Kidney (tissue), 14 donors: ENCODE data around the gene KCNK13. TPM values are rescaled to one million over a fixed set of nuclear protein-coding genes. Genes with fewer than 3 reads are reported as not detected.

Experiments used
- DNase-seq, 5 donors: peaks; one replicate each; pipeline ENCODE4 v3.0.0-alpha.2; 2013 to 2020
- FAIRE-seq: peaks from 2 replicates; lab custom pipeline; 2012; peaks lifted over from hg19 to GRCh38; lab: Jason Lieb, UNC
- H3K27ac ChIP-seq, 2 donors: one replicate each; pipeline ENCODE4 v1.7.0; 2013; ENCODE audit warnings: low read depth in 2 of 2, low read length in 2 of 2, inconsistent platforms in 1 of 2
- H3K27me3 ChIP-seq: one replicate; pipeline ENCODE4 v1.7.1; 2013; ENCODE audit warnings: low read length, inconsistent platforms; ENCODE audit not compliant: control insufficient read depth, insufficient read depth
- H3K36me3 ChIP-seq, 3 donors: one replicate each; pipeline versions ENCODE4 v1.7.0 to v1.7.1; 2013; ENCODE audit warnings: low read length in 3 of 3, control low read depth in 1 of 3, inconsistent platforms in 1 of 3; ENCODE audit not compliant: insufficient read depth in 3 of 3, control insufficient read depth in 2 of 3
- H3K4me1 ChIP-seq, 3 donors: one replicate each; pipeline versions ENCODE4 v1.7.0 to v1.7.1; 2013; ENCODE audit warnings: low read length in 3 of 3, inconsistent platforms in 1 of 3, low read depth in 1 of 3; ENCODE audit not compliant: control insufficient read depth in 2 of 3, insufficient read depth in 2 of 3
- H3K4me3 ChIP-seq, 3 donors: one replicate each; pipeline versions ENCODE4 v1.7.0 to v1.8.1; 2013; ENCODE audit warnings: low read length in 3 of 3, control low read depth in 1 of 3, inconsistent platforms in 1 of 3
- H3K9ac ChIP-seq, 3 donors: one replicate each; pipeline versions ENCODE4 v1.7.0 to v1.7.1; 2013; ENCODE audit warnings: low read length in 3 of 3, control low read depth in 1 of 3, inconsistent platforms in 1 of 3
- H3K9me3 ChIP-seq, 3 donors: one replicate each; pipeline versions ENCODE4 v1.7.0 to v1.7.1; 2013; ENCODE audit warnings: low read length in 3 of 3, control low read depth in 1 of 3, inconsistent platforms in 1 of 3; ENCODE audit not compliant: control insufficient read depth in 2 of 3, insufficient read depth in 1 of 3
- intact Hi-C: fragments of 100-400 bp; cut with DNase I; formaldehyde crosslinking; loops from one replicate; pipeline ENCODE4 v1.11.1; 2022
- polyA plus RNA-seq: library from polyadenylated mRNA; stranded (reverse); fragments of 350-450 nt; fragmentation: Illumina TruSeq; extraction: RNeasy Lipid Tissue Mini Kit (QIAGEN cat#74804); gene quantifications from one replicate; pipeline ENCODE4 v1.2.3, GENCODE V29; 2014; ENCODE audit warnings: low read depth, low replicate concordance; ENCODE audit not compliant: insufficient read depth
- total RNA-seq: library from RNA; stranded (reverse); fragmentation: NEBNext Ultra II Directional; extraction: Animal tissue kit (Norgen Biotek cat#: 25700); gene quantifications from one replicate; pipeline ENCODE4 v1.2.1, GENCODE V29; 2021
- TF ChIP-seq, protein P1 (sequence below): IDR thresholded peaks from 3 replicates; pipeline ENCODE4 v1.5.1; 2012; ENCODE audit warnings: mild to moderate bottlenecking, moderate library complexity, borderline replicate concordance; ENCODE audit not compliant: insufficient read depth; ENCODE audit errors: extremely low read depth
- donor health status: control.
- donor health status: control.
- donor health status: control.
- donor health status: control.
- donor health status: control.
- donor health status: DM: yes; HTN: yes; CAD: no.
- donor health status: Normal renal cell carcinoma (clear cell type).

KCNK13 gene
- total and polyA plus RNA-seq, 2 donors from 2014 or later: 1.4 to 6.3 TPM

DNA sequence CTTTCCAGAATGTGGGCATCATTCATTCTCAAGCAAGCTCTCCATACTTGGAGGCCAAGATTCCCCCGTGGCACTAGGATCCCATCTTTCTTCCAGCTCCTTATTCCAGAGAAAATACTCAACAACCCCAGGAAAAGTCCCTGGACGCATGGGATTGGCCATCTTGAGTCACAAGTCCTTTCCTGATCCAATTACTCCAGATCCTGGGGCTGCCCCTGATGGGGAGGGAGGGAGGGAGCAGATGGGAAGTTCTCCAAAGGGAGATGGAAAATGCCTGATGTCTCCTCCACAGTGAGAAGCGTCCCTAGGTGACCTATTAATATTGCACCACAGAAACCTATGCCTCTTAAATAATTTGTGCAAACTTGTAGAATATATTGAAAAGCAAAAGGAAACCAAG is 12.4 kb upstream of the KCNK13 start:
- TF ChIP-seq, protein P1, sequence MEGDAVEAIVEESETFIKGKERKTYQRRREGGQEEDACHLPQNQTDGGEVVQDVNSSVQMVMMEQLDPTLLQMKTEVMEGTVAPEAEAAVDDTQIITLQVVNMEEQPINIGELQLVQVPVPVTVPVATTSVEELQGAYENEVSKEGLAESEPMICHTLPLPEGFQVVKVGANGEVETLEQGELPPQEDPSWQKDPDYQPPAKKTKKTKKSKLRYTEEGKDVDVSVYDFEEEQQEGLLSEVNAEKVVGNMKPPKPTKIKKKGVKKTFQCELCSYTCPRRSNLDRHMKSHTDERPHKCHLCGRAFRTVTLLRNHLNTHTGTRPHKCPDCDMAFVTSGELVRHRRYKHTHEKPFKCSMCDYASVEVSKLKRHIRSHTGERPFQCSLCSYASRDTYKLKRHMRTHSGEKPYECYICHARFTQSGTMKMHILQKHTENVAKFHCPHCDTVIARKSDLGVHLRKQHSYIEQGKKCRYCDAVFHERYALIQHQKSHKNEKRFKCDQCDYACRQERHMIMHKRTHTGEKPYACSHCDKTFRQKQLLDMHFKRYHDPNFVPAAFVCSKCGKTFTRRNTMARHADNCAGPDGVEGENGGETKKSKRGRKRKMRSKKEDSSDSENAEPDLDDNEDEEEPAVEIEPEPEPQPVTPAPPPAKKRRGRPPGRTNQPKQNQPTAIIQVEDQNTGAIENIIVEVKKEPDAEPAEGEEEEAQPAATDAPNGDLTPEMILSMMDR: no peak
- H3K9ac ChIP-seq: no peak overlapping the region

DNA sequence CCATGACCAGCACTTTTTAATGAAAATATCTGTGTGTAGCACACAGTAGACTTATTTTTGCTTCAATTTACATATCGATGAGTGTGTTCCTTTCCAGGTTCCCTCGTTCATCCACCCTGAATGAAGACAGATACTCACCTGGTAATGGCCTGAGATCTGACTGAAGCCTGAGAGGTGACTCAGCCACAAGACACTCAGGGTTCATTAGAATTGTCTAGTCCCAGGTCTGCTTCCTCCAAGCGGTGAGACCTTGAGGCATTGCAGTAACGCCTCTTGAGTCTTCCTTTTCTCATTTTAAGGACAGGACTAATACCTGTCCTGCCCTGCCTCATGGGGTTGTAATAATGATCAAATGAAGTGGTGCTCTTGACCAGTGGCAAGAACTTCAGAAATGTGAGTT is 11.5 kb upstream of the KCNK13 start:
- TF ChIP-seq, protein P1: no peak
- Histone ChIP-seq H3K27me3 (no peaks in the 10 kb centered on the region), H3K4me1 (peaks cover 0 to 2% (median 0%) of the 10 kb centered on the region in 3 donors), H3K36me3 (no peaks in the 10 kb centered on the region), H3K27ac (no peak overlapping the region), H3K9me3 (no peaks in the 10 kb centered on the region), H3K9ac (no peak overlapping the region), H3K4me3 (no peak overlapping the region)
- FAIRE-seq (no peak), DNase-seq (no peak)
- intact Hi-C loops: no loop called here

More for the DNA sequence above, 12.4 kb upstream of the KCNK13 start:
- peaks cover 0 to 2% (median 0%) of the 10 kb centered on the region in 3 donors for H3K4me1 ChIP-seq
- intact Hi-C loops: no loop called here
- peaks cover 0 to 3% (median 0%) of the 10 kb centered on the region in 3 donors for H3K36me3 ChIP-seq
- no peak for DNase-seq
- no peak overlapping the region for H3K27ac ChIP-seq
- no peak overlapping the region for H3K4me3 ChIP-seq
- no peaks in the 10 kb centered on the region for H3K9me3 ChIP-seq
- no peak for FAIRE-seq
- H3K27me3 ChIP-seq: no peaks in the 10 kb centered on the region

DNA sequence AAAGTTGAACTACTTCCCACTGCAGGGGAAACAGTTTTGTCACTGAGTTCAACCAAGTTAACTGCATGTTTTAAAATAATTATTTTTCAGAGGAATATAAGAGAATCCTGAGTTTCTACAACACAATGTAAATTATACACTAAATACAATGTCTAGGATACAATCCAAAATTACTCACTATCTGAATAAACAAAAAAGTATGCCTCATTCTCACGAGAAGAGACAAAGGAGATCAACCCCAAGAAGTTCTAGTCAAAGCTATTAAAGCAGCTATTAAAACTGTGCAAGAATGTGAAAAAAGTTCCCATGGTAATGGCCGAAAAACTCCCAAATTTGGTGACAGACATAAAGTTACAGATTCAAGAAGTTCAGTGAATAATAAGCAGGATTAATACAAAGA is 8.8 kb upstream of the KCNK13 start:
- intact Hi-C loops: no loop called here
- Histone ChIP-seq H3K36me3 (no peaks in the 10 kb centered on the region), H3K4me3 (no peak overlapping the region), H3K9ac (no peak overlapping the region), H3K27me3 (no peaks in the 10 kb centered on the region), H3K9me3 (no peaks in the 10 kb centered on the region), H3K27ac (no peak overlapping the region), H3K4me1 (no peaks in the 10 kb centered on the region)
- TF ChIP-seq, protein P1: no peak
- DNase-seq: no peak
- FAIRE-seq: no peak

DNA sequence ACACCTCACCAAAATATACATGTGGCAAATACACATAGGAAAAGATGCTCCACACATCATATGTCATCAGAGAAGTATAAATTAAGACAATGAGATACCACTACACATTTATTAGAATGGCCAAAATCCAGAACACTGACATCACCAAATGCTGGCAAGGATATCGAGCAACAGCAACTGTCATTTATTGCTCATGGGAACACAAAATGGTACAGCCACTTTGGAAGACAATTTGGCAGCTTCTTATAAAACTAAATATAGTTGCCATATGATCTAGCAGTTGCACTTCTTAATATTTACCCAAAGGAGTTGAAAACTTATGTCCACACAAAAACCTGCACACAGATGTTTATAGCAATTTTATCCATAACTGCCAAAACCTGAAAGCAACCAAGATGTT is 7.0 kb upstream of the KCNK13 start:
- intact Hi-C loops: no loop called here
- H3K27ac ChIP-seq: no peak overlapping the region
- H3K27me3 ChIP-seq: peaks cover 2% of the 10 kb centered on the region
- H3K9me3 ChIP-seq: no peaks in the 10 kb centered on the region
- H3K36me3 ChIP-seq: no peaks in the 10 kb centered on the region
- FAIRE-seq (no peak), DNase-seq (no peak)
- H3K9ac ChIP-seq: no peak overlapping the region
- TF ChIP-seq, protein P1: no peak
- H3K4me3 ChIP-seq: no peak overlapping the region
- H3K4me1 ChIP-seq: no peaks in the 10 kb centered on the region
